ENCODE results near the gene TRMT112. TPM values are rescaled to one million over a fixed set of nuclear protein-coding genes. Genes with fewer than 3 reads are reported as not detected.
"Not testable (repeated sequence)": the region's sequence is repeated elsewhere in the genome, so short reads cannot be mapped to it uniquely, and the experiment has no call there.

TRMT112 gene
- total RNA-seq, 1 donor from 2014 or later = 150 TPM

DNA sequence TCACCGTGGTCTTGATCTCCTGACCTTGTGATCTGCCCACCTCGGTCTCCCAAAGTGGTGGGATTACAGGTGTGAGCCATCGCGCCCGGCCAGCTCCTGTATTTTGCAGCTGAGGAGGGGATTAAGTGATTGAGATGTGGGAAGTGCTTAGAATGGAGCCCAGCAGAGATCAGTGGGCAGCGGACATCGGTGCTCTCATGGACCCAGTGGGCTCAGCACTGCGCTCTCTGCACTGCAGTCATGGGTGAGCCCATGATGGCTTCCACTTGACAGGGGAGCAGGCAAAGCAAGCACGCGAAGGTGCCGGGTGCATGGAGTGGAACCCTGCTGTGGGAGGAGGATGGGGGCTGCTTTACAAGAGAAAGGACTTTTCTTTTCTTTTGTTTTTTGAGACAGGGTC is 13.5 kb upstream of the TRMT112 start:
- no peak for DNase-seq

DNA sequence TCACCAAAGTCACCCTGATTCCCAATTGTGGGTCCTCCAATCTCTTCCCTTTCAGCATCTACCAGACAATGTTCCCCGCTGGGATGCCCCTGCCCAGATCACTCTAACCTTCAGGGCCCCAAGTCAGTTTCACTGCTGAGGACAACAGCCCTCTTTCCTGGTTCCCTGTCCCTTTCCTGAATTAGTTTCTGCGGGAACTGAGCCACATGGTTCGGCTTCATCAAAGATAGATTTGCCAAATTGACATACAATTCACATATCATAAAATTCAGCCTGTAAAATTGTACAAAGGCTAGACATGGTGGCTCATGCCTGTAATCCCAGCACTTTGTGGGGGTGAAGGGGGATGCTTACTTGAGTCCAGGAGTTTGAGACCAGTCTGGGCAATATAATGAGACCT is 10.6 kb upstream of the TRMT112 start:
- DNase-seq = no peak

DNA sequence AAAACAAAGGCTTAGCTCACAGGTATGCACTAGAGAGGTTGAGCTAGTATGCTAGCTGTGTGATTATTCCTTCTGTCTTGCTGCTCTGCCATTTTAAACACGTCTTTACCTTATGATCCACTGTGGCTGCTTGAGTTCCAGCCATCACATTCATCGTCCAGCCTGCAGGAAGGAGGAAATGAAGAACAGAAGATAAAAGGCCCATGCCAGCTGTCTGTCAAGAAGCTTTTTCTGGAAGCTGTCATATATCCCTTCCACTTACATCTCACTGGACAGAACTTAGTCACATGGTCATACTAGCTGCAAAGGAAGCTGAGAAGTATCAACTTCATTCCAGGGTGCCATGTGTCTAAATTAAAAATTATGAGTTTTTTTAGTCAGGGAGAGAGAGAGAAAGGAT is 10.0 kb upstream of the TRMT112 start:
- no peak for DNase-seq

DNA sequence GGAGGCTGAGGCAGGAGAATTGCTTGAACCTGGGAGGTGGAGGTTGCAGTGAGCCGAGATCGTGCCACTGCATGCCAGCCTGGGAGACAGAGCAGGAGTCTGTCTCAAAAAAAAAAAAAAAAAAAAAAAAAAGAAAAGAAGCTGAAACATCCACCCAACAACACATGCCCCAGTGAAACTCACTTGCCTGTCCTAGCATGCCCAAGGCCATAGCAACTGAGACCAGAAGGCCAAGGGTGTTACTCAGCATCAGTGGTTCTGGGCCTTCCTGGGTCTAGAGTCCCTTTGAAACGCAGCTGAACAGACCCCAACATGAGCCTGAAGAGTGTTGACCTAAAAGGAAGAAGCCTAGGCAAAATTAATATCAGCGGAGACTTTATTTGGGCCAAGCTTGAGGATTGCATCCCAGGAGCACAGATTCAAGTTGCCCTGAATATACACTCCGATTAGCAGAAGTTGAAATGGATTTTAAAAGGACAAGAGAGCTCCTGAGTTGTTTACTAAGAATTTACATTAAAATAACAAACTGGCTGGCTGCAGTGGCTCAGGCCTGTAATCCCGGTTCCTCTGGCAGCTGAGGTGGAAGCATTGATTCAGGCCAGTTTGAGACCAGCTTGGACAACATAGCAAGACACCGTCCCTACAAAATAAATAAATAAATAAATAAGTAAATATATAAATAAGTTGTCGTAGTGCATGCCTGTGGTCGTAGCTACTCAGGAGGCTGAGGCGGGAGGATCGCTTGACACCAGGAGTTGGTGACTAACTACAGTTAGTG is 7.5 kb upstream of the TRMT112 start:
- DNase-seq = no peak

DNA sequence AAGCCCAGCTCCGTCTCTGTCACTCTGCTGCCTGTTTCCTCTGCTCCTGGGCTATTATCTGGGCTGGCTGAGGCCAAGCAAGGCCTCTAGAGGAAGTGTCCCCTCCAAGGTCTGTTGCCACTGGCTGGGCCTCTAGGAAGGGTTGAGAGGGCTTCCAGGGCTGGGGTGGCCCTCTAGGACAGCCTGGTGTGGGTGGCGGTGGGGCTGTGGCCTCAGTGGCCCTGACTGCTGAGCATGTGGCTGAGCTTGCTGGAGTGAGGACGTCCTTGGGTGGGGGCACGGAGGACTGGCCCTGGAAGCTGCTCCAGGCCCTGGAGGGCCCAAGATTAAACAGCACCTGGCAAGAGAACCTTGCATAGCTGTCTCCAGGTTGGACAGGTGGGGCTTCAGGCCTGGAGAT is 6.6 kb upstream of the TRMT112 start:
- not testable (repeated sequence) for DNase-seq

DNA sequence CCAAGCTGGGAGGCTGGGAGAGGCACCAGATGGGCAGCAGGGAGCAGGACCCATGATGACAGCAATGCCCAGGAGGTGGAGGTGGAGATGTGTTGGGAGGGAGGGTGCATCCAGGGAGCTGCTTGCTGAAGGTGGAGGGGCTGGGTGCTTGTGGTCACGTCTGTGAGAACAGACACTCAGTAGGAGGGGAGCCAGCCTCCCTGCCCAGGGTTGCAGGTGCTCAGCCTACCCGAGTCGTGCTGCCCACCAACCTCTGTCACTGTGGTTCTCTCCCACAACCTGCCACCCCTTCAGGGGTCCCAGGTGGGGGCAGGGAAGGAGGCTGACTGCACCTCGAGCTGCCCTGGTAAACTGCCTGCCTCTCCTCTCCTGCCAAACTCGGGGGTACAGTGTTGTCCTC is 6.0 kb upstream of the TRMT112 start:
- DNase-seq = no peak

DNA sequence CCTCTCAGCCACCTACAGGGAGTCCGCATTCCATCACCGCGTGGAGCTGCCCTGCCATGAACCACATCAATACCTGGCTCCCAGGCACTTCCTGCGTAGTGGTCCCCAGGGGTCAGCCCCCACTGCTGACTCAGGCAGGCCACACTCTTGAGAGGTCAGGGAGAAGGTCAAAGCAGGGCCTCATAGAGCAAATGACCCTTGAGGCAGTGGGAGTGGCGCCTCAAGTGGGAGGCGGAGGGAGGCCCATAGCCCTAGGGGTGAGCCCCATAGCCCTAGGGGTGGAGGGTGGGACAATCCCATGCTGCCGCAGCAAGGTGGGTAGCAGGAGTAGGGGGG is 5.5 kb upstream of the TRMT112 start:
- DNase-seq = no peak

DNA sequence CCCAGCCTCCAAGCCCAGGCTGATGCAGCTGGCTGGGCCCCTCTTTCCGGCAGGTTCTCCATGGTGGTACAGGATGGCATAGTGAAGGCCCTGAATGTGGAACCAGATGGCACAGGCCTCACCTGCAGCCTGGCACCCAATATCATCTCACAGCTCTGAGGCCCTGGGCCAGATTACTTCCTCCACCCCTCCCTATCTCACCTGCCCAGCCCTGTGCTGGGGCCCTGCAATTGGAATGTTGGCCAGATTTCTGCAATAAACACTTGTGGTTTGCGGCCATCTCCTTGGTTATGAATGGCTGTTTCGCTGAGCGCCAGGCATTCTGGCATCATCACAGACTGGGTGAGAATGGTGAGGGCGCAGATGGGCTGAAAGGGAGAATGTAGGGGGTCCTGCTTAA is 4.2 kb upstream of the TRMT112 start:
- DNase-seq = no peak

DNA sequence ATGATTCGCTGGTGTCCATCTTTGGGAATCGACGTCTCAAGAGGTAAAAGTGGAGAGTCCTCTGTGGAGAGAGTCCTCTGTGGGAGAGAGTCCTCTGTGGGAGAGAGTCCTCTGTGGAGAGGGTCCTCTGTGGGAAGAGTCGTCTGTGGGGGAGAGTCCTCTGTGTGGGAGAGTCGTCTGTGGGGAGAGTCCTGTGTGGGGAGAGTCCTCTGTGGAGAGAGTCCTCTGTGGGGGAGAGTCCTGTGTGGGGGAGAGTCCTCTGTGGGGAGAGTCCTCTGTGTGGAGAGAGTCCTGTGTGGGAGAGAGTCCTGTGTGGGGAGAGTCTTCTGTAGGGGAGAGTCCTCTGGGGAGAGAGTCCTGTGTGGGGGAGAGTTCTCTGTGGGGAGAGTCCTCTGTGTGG is 3.7 kb upstream of the TRMT112 start:
- DNase-seq = no peak

DNA sequence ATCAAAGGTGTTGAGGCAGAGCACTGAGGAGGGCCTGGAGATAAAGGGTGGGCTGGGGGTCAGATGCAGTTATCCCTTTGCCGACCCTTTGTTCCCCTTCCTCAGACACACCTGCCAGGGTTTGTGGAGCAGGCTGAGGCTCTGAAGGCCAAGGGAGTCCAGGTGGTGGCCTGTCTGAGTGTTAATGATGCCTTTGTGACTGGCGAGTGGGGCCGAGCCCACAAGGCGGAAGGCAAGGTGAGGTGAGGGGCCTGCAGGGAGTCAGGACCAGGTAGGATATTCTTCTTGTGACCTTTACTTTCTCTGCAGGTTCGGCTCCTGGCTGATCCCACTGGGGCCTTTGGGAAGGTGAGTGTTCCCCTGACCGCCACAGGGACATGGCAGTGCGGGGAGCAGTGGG is 3.2 kb upstream of the TRMT112 start:
- no peak for DNase-seq

DNA sequence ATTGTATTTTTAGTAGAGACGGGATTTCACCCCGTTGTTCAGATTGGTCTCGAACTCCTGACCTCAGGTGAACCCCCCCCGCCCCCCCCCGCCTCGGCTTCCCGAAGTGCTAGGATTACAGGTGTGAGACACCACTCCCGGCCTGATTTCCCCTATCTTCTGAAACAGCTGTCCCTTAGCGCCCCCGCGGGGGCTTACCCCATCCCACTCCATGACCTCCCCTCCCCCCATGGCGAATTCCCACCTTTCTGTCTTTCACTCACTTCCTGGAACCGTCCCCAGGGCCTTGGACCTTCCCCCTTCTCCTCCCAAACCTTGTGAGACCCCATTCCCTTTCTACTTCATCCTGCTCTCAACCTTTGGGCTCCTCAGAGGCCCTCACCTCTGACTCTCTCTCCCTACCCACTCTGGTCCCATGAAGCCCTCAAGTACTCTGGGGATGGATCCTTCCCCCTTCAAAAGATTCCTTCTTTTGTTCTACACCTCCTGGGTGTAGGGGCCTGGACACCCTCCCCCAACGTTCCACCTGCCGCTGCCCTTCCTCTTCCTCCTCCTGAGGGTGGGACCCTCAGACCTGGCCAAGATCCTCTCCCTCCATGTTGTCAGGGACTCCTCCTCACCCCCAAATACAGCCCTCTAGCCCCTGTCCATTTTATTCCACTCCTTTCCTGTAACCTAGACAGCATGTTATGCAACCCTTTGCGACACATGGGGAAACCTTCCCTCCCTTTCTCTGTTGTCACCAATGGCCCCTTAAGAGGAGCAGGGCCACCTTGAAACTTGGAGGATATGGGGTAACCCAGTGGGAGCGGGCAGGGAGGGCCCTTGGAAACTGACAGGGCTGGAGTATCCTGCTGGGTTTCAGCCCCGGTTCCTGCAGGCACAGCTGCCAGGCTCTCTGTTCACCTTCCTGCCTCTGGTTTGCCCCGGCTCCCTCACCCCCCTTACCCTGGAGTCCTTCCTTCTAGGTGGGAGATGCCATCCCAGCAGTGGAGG is 1.7 kb upstream of the TRMT112 start:
- no peak for DNase-seq

DNA sequence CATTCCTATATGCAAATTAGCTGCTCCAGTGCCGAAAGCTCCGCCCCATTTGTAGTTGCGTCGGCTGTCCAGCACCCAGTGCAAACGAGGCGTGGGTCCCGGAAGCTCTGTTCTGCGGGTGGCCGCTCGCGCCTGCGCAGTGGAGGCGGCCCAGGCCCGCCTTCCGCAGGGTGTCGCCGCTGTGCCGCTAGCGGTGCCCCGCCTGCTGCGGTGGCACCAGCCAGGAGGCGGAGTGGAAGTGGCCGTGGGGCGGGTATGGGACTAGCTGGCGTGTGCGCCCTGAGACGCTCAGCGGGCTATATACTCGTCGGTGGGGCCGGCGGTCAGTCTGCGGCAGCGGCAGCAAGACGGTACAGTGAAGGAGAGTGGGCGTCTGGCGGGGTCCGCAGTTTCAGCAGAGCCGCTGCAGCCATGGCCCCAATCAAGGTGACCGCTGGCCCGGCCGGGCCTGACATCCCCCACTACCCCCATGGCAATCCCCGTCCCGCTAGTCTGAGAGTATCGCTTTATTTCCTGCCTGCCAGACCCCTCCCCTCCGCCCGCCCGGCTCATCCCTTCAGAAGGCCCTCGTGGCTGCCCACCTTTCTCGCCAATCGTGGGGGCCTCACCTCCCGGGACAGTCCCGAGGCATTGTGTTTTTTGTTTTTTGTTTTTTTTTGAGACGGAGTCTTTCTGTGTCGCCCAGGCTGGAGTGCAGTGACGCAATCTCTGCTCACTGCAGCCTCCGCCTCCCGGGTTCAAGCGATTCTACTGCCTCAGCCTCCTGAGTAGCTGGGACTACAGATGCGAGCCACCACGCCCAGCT is 804 bp upstream of the TRMT112 start, which contains the start of gene PRDX5:
TSS of gene PRDX5 (plus strand) at position 161 of the 805 bp plus-strand sequence. CDS start at position 256, 95 bp downstream.
- DNase-seq = peak; percentile 99

DNA sequence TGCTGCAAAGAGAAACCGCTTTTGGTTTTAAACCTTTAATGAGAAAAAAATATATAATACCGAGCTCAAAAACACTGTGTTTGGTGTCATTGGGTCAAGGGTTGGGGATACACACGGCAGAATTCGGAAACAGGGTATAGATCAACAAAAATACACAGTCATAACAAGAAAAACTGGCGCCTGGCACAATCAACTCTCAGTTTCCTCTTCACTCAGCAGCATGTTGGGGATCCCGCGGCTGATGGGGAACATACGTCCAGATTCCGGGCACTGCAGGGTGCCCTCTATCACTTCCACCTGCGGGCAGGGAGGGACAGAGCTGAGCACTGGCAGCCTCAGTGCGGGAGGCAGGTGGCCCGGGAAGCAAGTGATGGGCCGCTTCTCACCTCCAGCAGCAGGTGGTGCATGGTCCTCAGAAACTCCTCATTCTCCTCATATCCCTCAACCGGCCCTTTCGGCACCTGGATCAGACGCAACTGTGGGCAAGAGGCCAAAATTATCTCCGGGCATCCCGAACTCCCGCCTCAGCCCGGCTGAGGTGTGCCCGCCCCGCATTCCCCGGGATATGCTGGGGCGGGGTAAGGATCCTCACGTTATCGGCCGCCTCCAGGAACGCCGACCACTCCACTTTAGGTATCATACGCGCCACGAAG is 561 bp downstream of the TRMT112 start:
- DNase-seq = no peak

DNA sequence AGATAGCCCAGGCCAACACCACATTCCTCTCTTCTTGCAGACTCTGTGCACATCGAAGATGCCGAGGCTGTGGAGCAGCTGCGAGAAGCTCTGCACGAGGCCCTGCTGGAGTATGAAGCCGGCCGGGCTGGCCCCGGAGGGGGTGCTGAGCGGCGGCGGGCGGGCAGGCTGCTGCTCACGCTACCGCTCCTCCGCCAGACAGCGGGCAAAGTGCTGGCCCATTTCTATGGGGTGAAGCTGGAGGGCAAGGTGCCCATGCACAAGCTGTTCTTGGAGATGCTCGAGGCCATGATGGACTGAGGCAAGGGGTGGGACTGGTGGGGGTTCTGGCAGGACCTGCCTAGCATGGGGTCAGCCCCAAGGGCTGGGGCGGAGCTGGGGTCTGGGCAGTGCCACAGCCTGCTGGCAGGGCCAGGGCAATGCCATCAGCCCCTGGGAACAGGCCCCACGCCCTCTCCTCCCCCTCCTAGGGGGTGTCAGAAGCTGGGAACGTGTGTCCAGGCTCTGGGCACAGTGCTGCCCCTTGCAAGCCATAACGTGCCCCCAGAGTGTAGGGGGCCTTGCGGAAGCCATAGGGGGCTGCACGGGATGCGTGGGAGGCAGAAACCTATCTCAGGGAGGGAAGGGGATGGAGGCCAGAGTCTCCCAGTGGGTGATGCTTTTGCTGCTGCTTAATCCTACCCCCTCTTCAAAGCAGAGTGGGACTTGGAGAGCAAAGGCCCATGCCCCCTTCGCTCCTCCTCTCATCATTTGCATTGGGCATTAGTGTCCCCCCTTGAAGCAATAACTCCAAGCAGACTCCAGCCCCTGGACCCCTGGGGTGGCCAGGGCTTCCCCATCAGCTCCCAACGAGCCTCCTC is 1.5 kb downstream of the TRMT112 start:
- DNase-seq = not testable (repeated sequence)

DNA sequence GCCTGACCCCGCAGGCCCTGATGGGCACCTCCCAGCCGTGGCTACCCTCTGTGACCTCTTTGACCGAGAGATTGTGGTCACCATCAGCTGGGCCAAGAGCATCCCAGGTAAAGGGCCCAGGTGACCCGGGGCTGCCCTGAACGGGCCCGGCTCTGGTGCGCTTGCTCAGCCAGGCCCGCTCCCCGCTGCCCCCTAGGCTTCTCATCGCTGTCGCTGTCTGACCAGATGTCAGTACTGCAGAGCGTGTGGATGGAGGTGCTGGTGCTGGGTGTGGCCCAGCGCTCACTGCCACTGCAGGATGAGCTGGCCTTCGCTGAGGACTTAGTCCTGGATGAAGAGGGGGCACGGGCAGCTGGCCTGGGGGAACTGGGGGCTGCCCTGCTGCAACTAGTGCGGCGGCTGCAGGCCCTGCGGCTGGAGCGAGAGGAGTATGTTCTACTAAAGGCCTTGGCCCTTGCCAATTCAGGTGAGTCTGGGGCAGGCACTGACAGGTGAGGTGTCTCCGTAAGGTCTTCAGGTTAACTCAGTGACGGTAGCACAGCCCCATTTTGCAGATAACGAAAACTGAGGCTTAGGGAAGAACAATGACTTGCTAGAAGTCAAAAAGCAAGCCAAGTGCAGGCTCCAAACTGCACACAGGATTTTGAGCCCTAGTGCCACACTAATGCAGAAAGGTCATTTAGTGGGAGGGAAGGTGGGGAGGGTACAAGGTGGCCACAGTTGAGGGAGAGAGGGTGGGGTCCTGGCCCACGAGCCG is 2.4 kb downstream of the TRMT112 start:
- DNase-seq = no peak

DNA sequence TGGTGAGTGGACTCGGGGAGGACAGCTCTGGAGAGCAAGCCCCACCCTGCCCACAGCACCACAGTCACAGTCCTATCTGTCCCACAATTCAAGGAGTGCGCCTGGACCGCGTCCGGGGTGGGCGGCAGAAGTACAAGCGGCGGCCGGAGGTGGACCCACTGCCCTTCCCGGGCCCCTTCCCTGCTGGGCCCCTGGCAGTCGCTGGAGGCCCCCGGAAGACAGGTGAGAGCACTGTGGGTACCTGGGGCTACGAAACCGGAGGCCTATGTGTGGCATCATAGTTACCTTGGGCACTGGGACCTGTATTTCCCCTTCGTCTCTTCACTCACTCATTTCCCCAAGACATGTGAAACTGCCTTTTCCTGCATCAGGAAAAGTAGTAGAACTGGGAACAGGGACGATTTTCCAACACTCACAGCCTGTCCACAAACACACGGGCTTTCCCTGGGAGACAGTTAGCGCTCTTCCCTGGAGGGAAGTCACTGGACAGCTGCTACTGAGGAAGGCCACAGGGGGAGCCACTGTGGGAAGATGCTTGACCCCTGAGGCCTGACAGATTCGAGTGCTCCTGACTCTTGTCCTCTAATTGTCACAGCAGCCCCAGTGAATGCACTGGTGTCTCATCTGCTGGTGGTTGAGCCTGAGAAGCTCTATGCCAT is 3.1 kb downstream of the TRMT112 start:
- DNase-seq = no peak

DNA sequence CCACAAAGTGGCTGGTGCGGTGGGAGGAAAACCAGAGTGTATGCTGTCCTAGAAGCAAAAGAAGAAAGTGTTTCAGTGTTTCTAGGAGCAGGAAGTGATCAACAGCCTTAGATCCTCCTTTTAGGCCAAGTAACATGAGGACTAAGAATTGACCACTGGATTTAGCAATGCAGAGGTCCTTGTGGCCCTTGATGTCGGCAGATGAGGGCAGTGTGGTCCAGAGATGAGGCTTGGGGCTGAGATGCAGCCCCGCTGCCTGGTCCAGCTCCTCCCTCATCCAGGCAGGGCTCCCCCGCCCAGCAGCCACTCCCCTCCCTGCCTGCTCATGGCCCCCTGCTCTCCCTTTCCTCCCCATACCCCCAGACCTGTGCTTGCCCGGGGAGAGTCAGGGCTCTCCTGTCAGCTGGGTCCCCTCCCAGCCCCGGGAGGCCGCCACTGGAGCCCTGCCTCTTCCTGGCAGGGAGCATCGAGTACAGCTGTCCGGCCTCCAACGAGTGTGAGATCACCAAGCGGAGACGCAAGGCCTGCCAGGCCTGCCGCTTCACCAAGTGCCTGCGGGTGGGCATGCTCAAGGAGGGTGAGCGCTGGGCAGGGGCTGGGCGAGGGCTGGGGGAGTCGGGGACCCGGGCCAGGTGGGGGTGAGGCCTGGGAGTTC is 3.7 kb downstream of the TRMT112 start:
- DNase-seq = peak; percentile 55

DNA sequence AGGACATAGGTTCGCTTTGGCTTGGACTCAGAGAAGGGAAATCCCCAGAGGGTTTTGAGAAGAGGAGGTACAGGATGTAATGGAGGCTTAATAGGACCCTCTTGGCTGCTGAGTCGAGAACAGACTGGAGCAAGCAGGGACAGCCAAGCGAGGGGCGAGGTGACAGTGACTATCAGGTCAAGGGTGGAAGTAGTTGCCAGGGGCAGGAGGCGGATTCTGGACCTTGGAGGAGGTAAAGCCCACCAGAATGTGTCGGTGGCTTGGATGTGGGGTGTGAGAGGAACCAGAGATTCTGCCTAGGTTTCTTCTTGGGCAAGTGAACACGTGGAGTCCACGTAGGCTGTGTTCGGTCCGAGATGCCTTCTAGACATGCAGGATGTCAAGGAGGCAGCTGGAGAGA is 4.4 kb downstream of the TRMT112 start:
- DNase-seq = no peak

DNA sequence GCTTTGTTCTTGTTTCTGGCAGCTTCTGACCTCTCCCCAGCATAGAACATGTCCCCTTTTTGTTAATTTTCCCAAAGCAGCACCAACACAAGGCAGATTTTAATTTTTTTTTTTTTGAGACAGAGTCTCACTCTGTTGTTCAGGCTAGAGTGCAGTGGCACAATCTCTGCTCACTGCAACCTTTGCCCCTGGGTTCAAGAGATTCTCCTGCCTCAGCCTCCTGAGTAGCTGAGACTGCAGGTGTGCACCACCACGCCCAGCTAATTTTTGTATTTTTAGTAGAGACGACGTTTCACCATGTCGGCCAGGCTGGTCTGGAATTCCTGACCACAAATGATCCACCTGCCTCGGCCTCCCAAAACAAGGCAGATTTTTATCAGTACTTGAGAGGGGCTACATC is 9.6 kb downstream of the TRMT112 start:
- DNase-seq = not testable (repeated sequence)

All from tongue (tissue), 2 donors.